Hepatocyte (in vitro differentiated cells): Measurements from ENCODE around the gene HOXD9.

Source experiments
- EZH2 ChIP-seq: fragments of 200-600 bp; sonication (generic); IDR thresholded peaks from 2 replicates; pipeline ENCODE4 v1.6.1; 2016; ENCODE audit warnings: antibody characterized with exemption, mild to moderate bottlenecking, borderline replicate concordance
- EZH2phosphoT487 ChIP-seq: fragments of 200-600 bp; sonication (generic); IDR thresholded peaks from one replicate; pipeline ENCODE4 v1.6.1; 2018; ENCODE audit warnings: antibody characterized with exemption, mild to moderate bottlenecking, low read depth, moderate library complexity; ENCODE audit not compliant: unreplicated experiment, severe bottlenecking
- TF ChIP-seq, protein P1 (sequence below): fragments of 200-600 bp; sonication (generic); IDR thresholded peaks from 2 replicates; pipeline ENCODE4 v1.5.1; 2016; ENCODE audit warnings: antibody characterized with exemption, mild to moderate bottlenecking; ENCODE audit not compliant: poor library complexity

DNA sequence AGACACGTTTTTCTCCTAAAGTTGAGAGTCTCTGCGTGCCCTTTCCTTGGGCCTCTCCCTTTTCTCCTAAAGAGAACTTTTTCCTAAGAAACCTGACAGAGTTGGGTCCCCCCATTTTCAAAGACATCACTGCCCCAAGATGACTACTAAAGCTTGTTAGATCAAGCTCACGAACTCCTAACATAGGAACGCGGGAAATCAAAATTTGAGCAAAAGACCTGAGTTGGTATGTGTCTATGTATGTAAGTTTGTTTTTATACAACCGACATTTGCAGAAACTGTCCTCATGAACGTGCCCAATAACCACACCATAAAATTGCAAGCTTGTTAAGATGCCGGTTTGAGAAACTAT lies 28.6 kb upstream of the HOXD9 start:
- TF ChIP-seq, protein P1, sequence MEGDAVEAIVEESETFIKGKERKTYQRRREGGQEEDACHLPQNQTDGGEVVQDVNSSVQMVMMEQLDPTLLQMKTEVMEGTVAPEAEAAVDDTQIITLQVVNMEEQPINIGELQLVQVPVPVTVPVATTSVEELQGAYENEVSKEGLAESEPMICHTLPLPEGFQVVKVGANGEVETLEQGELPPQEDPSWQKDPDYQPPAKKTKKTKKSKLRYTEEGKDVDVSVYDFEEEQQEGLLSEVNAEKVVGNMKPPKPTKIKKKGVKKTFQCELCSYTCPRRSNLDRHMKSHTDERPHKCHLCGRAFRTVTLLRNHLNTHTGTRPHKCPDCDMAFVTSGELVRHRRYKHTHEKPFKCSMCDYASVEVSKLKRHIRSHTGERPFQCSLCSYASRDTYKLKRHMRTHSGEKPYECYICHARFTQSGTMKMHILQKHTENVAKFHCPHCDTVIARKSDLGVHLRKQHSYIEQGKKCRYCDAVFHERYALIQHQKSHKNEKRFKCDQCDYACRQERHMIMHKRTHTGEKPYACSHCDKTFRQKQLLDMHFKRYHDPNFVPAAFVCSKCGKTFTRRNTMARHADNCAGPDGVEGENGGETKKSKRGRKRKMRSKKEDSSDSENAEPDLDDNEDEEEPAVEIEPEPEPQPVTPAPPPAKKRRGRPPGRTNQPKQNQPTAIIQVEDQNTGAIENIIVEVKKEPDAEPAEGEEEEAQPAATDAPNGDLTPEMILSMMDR: no peak
- TF ChIP-seq EZH2phosphoT487 (no peak), EZH2 (peak; percentile 74)
